T1000 (cell line): ENCODE data around the gene CTBP1.
"Not testable (repeated sequence)": the region's sequence is repeated elsewhere in the genome, so short reads cannot be mapped to it uniquely, and the experiment has no call there.

Source experiments
- DNase-seq: peaks from one replicate; lab custom pipeline; 2025; ENCODE audit warnings: mixed read lengths; lab: John Stamatoyannopoulos, UW

The CTBP1 gene

GRCh38 chr4:1248245-1249147 is at the start of gene CTBP1:
TSS of gene CTBP1 (minus strand) at chr4:1249130. CDS start at chr4:1241331, 7,799 bp downstream.
- DNase-seq, result peak; percentile 75

GRCh38 chr4:1298461-1298860 is 49.5 kb upstream of the CTBP1 start:
- DNase-seq, result no peak

- no peak for DNase-seq
These were observed 48.8 kb upstream of the CTBP1 start for GRCh38 chr4:1297456-1298325.

GRCh38 chr4:1297023-1297395 is 48.1 kb upstream of the CTBP1 start:
- DNase-seq, result no peak

GRCh38 chr4:1296324-1297022 is 47.5 kb upstream of the CTBP1 start:
- no peak for DNase-seq

- DNase-seq, result no peak
These were observed 46.6 kb upstream of the CTBP1 start for GRCh38 chr4:1295405-1296055.

- no peak for DNase-seq
These were observed 46.0 kb upstream of the CTBP1 start for GRCh38 chr4:1294891-1295290.

- no peak for DNase-seq
These were observed 45.5 kb upstream of the CTBP1 start for GRCh38 chr4:1294424-1294823.

- no peak for DNase-seq
These were observed 45.1 kb upstream of the CTBP1 start for GRCh38 chr4:1293991-1294390.

GRCh38 chr4:1293531-1293941 is 44.6 kb upstream of the CTBP1 start:
- no peak for DNase-seq

- not testable (repeated sequence) for DNase-seq
These were observed 43.7 kb upstream of the CTBP1 start for GRCh38 chr4:1292703-1293011.

GRCh38 chr4:1291996-1292702 is 43.2 kb upstream of the CTBP1 start:
- DNase-seq, result no peak

GRCh38 chr4:1291091-1291490 is 42.2 kb upstream of the CTBP1 start:
- no peak for DNase-seq

GRCh38 chr4:1290165-1290977 is 41.4 kb upstream of the CTBP1 start:
- no peak for DNase-seq

- DNase-seq, result peak; percentile 96
These were observed 40.6 kb upstream of the CTBP1 start, which contains the start of gene MAEA for GRCh38 chr4:1289207-1290164. TSS of gene MAEA (plus strand) at chr4:1289891. CDS start at chr4:1289914, 23 bp downstream.

- DNase-seq, result no peak
These were observed 39.9 kb upstream of the CTBP1 start for GRCh38 chr4:1288786-1289185.

GRCh38 chr4:1285790-1286553 is 37.0 kb upstream of the CTBP1 start:
- DNase-seq, result no peak

GRCh38 chr4:1285151-1285789 is 36.3 kb upstream of the CTBP1 start:
- no peak for DNase-seq
